ENCODE results near the gene SPSB2.
A peak's percentile ranks its signal among the peaks of the same experiment; 100 is the strongest.

Gene SPSB2

GRCh38 chr12:6822426-6823135 is 50.5 kb downstream of the SPSB2 start:
- H3K4me3 ChIP-seq (ENCODE audit: low read length), result peak overlapping the region; percentile 58
- DNase-seq (ENCODE audit: low read depth), result no peak
- TF ChIP-seq CTCF (conservative IDR thresholded peaks at IDR 0.05; ENCODE audit: low read length), result no peak

GRCh38 chr12:6821591-6822425 is 51.3 kb downstream of the SPSB2 start, which contains the start of gene GPR162:
GPR162 (plus strand) TSS chr12:6821821; CDS start chr12:6823899, 2,078 bp downstream.
- peak within 1 kb of the TSS; percentile 58 for H3K4me3 ChIP-seq (ENCODE audit: low read length)
- peak; percentile 33 for DNase-seq (ENCODE audit: low read depth)
- TF ChIP-seq CTCF (conservative IDR thresholded peaks at IDR 0.05; ENCODE audit: low read length), result no peak
